NCI-H2029 (cell line): ENCODE results near the gene TICAM2.

ENCODE experiments used
- DNase-seq: peaks from one replicate; lab custom pipeline; 2025; lab: John Stamatoyannopoulos, UW

The TICAM2 gene

GRCh38 chr5:115607935-115608334 is 5.7 kb upstream of the TICAM2 start:
- DNase-seq: no peak

DNA sequence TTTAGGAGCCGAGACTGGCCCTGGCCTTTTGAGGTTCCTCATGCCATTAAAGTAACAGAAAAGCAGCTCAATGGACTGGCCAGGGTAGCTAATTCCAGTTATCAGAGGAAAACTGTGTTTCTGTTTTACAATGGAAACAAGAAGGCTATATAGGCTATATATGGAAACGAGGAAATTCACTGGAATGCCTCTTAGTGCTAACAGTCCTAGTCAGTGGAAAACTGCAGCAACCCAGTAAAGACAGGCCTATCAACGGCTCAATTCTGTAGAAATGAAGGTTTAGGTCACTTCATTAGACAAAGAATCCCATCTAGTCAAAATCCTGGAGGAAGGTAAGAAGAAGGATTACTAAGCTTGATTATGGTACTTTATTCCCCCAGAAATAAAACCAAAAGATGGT is 3.2 kb upstream of the TICAM2 start:
- DNase-seq: no peak

- DNase-seq: no peak
These were observed 379 bp upstream of the TICAM2 start for GRCh38 chr5:115602591-115603125.

- DNase-seq: no peak
These were observed 1.5 kb downstream of the TICAM2 start for GRCh38 chr5:115600766-115601165.

- no peak for DNase-seq
These were observed 2.4 kb downstream of the TICAM2 start for GRCh38 chr5:115599924-115600323.

DNA sequence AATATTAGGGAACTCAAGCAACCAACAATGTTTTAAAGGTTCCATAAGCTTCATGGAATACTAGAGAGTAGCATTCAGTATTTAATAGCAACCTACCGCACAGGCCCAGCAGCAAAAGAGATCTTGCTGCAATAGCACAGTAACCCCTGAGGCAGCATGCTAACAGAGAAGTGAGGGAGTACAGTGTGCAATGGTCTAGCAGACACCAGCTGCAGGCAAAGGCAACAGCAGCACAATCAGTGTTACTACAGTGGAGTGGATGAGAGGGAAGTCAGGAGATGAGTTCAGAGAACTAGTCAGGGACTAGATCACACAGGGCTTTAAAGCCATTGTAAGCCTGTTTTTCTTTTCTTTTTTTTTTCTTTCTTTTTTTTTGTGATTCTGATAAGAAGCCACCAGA is 2.8 kb downstream of the TICAM2 start:
- no peak for DNase-seq

DNA sequence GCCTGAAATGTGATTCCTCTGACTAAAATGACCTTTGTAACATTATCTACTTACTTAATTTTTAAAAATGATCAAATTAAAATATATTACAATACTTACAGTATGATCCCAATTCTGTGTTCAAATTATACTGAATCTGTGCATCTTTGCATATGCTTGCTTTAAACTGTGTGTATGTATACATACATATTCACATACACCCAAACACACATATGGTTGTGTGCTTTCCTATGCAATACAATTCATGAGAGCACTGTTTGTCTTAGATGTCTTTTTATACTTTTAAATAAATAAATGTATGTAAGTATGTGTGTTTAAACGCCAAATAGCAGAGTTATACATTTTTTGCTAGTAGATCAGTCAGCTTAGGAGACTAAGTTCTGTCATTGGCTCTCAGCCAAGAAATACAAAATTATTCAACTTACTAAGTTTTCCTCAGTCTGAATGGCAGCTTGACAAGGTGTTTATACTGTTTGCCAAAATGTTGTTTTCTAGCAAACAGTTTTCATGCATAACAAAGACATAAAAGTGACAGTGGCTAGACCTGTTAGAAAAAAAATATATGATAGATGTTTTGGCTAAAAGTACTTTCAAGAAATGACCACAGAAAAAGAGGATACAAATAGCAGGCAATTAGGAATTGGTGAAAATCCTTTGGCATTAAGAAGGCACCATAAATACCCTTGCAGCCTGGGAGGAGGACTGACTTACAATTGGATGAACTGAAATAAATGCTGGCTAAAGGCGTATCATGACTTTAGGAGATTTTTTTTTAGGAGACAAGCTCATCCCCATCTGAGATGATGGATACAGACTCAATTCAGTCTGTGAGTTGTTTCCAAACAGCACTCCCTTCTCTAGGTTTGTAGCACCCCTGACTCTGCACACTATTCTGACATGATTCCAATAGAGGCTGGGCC is 7.9 kb downstream of the TICAM2 start:
- no peak for DNase-seq

- no peak for DNase-seq
These were observed 13.2 kb downstream of the TICAM2 start for GRCh38 chr5:115589043-115589442.

DNA sequence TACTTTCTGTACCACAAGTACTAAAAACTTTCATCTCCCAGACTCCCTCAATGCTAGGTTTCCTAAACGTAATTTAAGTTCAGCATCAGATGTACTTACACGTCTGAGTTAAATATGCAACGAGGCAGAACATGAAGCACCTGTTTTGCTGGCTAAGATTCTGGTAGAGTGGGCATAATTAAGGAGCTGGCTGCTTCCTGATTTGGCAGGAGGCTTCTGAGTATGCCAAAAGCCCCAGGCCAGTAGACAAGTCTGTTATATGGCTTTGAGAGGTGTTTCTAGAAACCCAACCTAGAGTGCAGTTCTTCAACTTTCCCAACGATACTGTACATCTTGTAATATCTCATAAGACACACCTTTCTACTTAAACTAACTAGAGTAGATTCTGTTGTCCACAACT is 13.6 kb downstream of the TICAM2 start:
- no peak for DNase-seq

DNA sequence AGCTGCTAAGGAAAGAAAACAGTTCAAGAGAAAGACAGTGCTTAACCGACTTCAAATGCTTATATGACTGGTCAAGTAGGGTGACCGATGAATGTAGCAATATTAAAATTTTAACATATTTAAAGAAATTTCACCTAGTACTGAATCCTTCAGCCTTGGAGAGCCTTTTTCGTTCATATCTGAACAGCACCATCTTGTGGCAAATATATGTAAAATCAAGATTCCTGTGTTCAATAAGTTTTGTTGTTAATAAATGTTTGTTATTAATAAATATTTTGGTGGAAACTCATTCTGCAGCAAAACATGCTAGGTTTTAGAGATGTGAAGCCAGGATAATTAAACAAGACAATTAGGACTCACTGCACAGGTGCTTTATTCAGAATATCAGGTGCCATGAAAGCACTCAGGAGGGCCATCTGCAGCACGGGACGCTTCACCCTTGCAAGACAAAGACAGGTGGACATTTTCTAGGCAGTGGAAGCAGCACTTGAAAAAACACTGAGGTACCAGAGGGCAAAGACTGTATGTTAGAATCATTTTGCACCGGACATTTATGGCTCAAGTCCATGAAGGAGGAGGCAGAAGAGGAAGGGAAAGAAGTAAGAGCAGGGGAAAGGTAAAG is 15.6 kb downstream of the TICAM2 start:
- peak; percentile 26 for DNase-seq

- DNase-seq: no peak
These were observed 17.0 kb downstream of the TICAM2 start for GRCh38 chr5:115585265-115585664.

GRCh38 chr5:115584501-115584900 is 17.8 kb downstream of the TICAM2 start:
- no peak for DNase-seq

GRCh38 chr5:115583474-115583873 is 18.8 kb downstream of the TICAM2 start:
- DNase-seq: no peak

DNA sequence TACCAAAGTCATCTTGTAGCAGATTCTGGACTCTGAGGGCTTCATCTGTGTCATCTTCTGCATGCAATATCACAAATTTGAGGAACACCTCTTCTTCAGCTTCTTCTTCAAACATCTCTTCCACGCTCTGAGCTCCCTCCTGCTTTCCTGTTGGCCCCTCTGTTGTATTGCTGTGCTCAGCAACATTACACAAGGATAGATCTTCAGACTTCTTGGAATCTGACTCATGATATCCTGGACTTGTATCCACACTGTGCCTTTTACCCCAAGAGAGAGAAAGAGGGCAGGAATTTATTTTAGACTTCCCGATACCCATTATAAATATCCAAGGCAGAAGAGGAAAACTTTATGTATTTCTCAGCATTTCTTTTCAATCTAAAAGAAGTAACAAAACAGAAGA is 21.3 kb downstream of the TICAM2 start:
- DNase-seq: no peak

- DNase-seq: no peak
These were observed 22.5 kb downstream of the TICAM2 start for GRCh38 chr5:115579747-115580173.

DNA sequence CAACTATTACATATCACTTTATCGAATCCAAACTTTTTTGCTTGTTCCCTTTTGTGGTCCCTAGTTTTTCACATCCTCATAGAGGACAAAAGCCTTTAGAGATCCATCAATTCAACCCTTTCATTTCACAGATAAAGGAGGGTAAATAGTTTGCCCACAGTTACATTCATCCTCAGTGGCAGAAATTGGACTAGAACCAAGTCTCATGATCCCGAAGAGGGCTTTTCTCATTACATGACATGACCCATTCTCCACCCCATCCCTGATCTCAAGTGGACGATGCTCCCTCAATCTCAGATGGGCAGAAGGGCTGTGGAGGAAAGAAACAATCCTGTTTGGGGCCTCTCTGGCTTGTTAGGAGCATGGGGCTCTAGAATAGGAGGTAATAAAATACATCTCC is 23.1 kb downstream of the TICAM2 start:
- DNase-seq: no peak

DNA sequence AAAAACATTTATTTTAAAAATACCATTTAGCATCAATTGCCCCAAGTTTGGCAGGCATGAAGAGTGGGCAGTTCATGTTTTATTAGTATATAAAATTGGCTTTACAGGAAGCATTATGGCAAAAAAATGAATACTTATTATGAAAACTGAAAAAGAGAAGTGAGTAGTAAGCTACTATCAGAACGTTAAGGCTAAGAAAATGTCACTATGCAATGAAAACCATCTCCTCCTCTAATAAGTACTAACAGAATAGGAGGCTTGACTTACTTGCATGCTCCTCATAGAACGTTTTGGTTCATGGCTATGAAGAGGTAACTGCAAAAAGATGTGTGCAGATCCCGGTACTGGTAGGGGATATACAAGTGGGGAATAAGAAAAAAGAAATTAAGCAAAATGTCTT is 23.6 kb downstream of the TICAM2 start:
- DNase-seq: no peak

DNA sequence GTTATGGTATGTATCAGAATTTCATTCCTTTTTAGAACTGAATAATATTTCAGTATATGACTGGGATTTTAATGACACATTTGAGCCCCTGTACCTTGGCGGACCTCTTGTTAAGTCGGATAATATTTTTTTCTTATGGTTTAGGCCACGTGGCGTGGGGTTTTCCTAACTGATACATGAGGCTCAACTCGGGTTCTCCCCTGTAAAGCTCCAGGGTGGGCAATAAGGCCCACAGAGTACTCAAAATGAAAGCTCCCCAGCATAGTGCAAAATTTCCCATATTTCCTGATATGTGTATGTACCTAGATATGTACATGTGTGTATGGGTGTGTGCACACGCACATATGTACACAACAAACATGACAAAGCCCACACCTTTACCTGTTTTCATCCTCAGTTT is 24.5 kb downstream of the TICAM2 start:
- no peak for DNase-seq

- DNase-seq: no peak
These were observed 24.9 kb downstream of the TICAM2 start for GRCh38 chr5:115577329-115577728.

DNA sequence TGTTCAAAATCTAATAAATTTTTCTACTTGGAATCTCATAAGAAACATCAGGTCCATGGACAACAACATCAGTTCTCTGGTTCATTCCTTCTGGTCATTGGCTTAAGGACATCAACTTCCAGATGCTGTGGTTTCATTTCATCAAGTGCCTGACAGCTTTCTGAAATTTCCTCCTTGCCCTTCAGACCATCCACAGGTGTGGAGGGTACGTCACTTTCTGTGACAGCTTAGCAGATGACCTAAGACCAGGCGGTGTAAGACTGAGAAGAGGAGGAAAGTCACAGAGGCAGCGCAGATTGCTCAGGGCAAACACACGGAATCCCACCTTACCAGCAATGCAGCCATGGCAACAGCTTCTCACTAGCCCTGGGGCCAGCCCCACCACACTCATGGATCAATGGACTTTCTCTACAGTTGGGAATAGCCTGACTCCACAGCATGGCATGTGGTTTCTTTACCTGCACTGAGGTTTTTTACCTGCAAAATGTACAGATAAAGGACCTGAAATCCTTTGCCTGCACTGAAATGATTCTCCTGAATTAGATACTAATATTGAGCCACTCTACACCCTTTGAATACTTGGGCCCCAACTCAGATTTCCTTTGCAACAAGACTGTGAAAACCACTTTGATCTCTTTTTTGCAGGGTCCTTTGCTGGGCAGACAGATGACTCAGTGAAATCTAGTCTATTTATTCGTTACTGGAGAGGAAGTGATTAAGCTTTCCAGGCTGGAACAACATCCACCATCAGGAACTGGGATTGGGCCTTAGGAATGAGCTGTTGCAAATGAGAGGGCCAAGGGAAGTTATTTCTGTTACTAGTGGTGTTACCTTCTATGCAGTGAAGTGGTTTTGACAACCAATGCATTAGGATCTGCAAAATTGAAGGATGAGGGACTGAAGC is 26.9 kb downstream of the TICAM2 start:
- DNase-seq: no peak

DNA sequence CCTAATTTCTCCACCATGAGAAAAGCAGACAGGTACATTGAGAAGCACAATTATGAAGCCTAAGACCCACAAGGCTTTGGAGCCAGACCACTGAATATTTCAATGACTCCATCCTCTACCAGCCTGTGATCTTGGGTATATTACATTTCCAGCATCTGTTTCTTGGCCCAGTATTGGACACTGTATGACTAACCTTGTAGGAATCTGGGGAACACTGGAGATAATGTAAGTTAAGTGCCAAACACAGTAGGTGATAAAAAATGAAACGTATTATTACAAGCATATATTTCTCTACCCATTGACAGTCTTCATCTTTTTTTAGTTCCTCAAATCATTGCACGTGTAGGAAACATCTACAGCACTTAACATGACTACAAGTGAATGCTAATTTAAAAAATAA is 29.1 kb downstream of the TICAM2 start:
- no peak for DNase-seq

DNA sequence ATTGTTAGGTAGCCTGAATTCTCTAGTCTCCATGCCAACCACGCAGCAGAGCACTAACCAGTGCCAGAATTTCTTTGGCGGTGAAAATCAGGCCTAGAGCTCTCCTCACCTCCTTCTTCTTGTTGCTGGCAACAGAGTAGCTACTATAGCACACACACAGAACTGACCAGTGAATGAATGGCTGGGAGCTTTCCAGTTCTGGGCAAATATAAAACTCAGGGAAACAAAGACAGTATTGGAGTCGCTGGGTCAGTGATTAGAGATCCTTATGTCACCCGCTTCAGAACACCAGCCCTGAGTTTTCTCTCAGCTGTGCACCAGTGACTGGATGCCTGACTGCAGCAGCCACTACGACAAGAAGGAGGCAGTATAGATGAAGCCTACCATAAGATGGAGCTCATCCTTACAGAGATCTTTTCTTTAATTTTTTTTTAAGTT is 30.8 kb downstream of the TICAM2 start:
- no peak for DNase-seq
